Activated T-cell treated with anti-CD3 and anti-CD28 coated beads for 24 hours (primary cell): ENCODE measurements around the gene ZNF831.

Source experiments
- DNase-seq: peaks from one replicate; pipeline ENCODE4 v3.0.0-alpha.2; 2020; ENCODE audit warnings: low read depth

ZNF831 gene

DNA sequence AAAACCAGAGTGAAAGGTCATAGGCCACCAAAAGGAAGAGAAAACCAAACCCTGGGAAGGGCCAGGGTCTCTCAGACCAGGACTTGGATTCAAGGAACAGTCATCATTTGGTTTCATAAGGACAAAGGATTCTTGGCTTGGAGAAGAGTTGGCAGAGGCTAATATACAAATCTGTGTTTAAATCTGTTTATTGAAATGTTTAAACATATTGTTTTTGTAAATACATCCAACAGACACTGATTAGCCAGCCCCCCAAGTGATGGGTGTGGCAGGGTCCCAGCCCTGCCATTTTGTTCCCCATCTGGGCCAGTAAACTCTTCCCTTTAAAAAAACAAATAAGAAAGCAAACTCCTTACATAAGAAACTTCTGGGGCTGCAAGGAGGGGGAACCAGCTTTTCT, 6.1 kb upstream of the ZNF831 start:
- DNase-seq = no peak

DNA sequence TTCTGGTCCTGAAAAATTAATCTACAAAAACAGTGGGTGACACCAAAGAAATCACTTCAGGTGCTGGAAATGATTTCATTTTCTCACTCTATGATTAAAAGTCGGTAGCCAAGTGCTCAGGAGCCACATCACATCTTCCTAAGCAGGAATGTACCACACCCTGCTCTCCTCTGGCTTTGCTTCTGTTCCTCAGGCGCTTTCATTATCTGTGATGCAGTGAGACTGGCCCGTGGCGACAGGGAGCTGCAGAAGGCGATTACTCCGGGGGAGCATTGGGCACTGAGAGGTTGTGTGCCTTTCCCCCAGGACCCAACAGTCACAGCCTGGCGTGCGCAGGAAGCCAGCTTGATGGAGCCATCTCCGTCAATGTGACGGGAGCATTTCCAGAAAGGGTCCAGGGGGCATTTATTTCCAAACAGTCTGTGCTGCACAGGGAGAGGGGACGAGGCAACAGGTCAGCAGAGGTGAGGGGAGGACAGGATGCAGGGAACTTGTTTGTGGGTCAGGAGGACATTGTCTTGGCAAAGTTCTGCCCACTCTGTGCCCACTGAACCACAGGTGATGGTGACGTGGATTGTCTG, 5.6 kb upstream of the ZNF831 start:
- DNase-seq = no peak

DNA sequence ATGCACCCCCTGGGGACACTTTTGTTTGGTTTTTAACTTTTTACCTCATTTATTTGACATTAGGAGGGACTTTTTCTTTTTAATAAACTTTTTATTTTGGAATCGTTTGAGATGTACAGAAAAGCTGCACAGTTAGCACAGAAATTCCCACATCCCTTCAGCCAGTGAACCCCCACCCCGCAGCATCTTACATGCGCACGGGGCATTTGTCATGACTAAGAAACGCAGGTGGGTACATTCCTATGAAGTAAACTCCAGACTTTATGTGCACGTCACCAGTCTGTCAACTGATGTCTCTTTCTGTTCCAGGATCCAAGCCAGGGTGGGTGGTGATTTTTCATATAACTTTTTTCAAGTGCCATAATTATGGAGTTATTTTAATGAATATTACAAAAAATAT, 4.9 kb upstream of the ZNF831 start:
- no peak for DNase-seq

DNA sequence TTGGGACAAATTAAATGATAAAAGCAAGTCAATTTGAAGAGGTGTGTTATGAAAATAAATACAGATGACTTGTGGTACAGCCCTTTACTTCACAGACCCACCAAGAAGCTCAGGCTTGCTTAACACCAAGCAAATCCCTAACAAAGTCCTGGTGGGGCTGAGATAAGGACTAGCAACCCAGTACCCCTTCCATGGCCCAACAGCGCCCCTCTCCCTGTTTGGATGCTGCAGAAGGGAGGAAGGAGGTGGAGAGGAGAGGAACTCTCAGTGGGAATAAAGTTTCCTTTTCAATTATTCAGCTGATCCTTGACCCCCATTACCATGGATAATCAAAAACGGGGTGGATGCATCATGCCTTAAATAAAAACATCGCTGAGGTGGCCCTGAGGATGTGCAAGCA, 4.5 kb upstream of the ZNF831 start:
- DNase-seq = no peak

DNA sequence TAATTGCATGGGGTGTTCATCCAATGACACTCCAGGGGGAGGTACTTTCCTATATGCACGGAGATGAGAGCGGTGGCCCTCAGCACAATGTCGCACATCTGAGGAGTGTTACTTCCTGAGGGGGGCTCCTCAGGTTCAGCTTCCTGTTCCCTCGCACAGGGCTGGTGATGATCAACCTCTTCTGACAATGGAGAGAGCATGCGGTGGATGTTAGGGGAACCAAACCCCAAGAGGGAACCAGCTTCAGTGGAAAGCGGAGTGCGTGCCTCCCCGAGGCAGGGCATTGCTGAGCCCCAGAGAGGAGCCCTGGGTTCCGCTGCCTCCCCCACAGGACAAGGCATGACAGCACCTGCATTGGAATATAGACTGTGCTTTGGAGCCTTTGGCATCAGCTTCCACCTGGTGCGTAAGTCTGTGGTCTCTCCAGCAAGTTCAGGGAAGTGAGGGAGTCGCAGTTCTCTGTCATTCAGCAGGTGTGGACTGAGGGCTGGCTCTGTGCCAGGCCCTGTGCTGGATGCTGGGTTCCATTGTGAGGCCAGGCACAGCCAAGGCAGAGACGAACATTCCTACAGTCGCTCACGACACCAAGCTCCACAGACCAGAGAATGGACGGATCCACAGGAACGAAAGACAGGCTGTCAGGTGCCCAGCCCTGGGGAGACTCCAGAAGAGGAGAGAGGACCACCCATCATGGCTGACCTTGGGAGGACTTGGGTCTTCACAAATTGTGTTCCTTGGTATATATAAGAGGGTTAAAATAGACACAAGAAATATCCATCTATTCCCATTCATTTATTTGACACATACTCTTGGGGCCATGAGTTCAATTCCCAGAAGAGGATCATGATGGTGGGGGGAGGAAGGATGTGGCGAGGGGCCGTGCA, 3.9 kb upstream of the ZNF831 start:
- peak; percentile 59 for DNase-seq

DNA sequence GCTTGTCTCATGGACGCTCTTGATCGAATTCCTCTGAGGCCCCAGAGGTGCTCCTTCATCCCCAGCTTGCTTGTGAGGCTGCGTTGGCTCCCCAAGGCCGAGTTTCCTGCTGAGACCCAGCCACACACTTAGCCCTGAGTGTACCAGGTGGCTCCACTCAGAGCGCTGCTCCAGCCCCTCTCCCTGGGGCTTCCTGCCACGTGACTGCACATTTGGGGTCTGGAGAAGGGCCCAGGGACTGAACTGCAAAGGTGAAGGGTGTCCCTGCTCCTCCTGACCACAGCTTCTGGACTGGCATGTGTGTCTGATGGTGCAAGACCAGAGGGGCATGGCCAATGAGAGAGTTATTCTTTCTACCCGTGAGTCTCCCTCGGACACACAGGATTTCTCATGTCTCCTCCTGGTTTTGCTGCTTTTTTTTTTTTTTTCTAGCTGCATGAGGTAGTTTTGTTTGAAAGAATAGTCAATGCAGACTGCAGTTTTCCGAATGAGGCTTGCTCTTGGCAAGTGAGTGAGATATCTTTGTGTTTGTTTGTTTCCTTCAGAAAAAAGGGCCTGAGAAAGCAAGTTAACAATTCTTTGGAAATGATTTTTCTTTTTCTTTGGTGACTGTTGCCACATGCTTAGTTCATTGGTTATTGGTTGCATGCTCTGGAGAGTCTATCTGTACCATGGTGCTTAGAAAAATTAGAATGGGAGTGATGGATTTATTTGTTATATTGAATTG, 3.1 kb upstream of the ZNF831 start:
- DNase-seq = no peak

DNA sequence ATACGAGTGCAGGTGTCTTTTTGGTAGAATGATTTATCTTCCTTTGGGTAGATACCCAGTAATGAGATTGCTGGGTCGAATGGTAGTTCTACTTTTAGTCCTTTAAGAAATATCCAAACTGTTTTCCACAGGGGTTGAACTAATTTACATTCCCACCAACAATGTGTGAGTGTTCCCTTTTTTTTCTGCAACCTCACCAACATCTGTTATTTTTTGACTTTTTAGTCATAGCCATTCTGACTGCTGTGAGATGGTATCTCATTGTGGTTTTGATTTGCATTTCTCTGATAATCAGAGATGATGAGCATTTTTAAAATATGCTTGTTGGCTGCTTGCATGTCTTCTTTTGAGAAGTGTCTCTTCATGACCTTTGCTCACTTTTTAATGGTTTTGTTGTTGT, 1.9 kb upstream of the ZNF831 start:
- no peak for DNase-seq

DNA sequence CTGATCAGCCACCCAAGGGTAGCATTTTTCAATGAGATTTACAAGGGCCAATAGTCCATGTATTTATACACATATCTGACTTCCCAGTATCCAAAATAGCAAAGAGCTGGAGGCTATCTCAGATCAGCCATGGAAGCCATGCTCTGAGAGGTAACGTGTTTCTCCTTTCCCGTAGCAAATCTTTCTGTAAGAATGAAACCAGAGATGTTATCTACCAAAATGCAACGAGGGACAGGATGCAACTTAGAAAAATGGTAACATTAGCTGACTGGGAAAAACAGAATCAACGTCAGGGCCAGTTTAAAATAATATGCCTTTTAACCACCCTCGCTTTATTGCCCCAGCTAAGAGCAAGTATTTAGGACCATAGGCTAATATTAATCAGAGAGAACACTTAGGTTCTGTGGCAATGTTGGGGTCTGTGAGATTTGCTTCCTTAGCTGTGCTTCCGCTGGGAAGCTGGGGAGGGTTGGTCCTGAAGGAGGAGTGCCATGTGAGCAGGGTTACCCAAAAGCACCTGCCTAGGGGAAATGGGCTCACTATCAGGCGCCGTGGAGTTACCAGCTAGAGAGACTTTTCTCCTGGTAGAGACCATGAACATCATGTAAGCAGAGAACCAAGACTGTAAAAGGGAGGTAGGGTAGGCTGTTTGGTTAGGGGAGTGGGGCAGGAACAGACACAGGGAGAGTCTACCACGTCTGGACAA, 1.2 kb downstream of the ZNF831 start:
- DNase-seq = no peak

DNA sequence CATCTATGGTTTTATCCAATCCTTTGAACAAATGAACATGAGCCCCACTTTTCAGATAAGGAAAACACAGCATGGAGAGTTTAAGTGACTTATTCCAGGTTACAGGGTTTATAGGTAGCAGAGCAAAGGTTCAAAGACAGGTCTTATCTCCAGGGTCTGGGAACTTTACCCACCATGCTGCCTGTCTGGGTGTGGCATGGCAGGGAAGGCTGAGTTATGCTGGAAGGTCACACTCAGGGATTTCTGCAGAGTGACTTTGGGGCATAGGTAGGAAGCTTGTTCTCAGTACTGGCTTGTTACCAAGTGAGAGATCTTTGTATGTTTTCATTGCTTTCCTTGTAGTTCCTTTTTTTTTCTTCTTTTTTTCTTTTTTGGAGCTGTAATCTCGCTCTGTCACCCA, 1.8 kb downstream of the ZNF831 start:
- no peak for DNase-seq

DNA sequence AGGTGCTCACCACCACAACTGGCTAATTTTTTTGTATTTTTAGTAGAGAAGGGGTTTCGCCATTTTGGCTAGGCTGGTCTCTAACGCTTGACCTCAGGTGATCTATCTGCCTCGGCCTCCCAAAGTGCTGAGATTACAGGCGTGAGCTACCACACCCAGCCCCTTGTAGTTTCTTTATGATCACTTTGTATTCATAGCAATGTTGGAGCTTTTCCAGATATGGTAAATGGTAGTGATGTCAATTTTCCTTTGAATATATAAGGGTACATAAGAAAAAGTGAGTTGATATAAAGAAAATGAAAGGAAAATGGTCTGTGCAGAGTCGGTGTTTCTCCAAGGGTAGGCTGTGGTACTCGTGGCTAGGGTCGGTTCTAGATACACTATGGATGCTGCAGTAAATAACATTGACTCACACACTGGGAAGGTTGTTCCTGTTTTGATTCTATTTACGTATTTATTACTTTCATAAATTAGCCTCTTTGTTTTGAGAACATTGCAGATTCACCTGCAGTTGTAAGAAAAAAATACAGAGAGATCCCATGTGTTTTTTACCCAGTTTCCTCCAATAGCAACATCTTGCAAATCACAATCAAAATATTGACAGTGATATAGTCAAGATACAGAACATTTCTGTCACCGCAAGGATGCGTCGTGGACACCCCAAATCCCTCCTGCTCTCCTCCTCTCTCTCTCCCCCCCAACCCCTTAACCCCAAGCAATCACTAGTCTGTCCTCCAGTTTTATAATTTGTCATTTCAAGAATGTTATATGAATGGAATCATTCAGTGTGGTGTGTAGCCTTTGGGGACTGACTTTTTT, 2.5 kb downstream of the ZNF831 start:
- no peak for DNase-seq

DNA sequence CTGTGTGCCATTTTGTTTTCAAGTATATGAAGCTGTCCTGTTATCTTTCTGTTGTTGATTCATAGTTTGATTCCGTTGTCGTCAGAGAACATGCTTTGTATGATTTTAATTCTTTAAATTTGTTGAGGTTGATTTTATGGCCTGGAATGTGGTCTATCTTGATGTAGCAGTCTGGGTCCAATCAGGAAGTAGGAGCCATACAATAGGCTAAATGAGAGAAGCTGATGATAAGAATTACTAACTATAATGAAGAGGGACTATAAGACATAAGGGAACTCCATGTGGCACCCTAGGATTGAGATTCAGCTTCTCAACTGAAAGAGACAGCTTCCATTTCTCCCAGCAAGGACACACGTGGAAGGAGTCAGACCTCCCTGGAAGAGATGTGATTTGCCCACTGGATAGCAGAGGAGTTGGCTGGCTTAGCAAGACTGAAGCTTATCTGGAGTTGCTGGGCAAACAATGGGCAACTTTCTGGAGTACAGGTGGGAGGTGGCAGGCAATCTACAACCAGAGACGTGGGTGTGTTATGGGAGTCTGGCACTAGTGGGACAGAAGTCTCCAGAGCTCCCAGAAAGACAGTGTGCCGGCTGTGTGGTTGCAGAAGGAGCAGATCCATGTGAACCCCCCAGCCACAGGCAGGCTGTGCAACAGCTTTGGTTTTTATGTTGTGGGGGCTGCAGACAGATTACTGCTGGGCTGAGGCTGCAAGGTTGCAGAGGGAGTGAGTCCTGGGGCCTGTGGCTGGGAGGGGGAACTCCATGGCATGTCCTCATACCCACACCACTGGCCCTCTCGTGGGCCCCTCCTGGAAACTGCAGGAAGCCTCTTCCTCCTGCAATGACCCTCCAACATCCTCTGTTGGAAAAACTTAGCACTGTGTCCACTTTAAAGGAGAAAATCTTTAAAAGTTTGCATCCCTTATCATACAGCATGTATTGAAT, 7.1 kb downstream of the ZNF831 start:
- no peak for DNase-seq

DNA sequence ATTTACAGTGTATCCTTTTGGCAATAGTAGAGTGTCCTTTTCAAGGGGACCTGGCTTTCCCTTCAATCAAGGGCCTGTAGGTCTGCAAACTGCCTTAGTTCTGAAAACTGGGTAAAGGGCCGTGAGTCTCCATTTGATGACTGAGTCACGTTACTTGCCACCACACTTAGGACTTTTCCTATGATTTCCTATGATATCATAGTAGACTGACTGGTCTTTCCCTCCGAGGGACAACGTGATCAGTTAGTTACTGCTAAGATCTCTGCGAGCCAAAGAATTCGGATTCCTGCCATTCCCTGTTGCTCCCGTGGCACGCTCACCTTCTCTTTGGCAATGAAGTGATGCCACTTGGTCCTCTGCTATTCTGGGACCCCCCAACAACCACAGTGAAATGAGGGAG, 8.4 kb downstream of the ZNF831 start:
- no peak for DNase-seq

DNA sequence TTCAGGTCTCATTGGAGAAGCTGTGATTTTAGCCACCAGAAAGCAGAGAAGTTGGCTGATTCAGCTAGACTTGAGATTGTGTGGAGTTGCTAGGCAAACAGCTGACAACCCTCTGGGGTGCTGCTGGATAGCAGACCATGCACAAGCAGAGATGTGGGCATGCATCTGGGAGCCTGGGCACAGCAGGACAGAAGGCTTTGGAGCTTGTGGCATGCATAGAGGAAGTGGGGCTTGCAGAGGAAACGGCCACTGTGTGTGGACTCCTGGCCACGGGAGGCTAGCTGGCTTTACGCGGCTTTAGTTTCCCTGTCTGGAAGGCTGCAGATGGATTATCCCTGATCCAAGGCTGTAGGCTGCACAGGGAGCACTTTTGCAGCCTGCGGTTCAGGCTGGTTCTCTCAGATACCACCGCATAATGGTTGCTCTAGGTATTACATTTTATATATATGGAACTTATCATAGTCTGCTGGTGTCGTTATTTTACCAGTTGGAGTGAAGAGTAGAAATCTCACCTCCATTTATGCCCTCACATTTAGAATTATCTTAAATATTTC, 10.4 kb downstream of the ZNF831 start:
- DNase-seq = no peak

DNA sequence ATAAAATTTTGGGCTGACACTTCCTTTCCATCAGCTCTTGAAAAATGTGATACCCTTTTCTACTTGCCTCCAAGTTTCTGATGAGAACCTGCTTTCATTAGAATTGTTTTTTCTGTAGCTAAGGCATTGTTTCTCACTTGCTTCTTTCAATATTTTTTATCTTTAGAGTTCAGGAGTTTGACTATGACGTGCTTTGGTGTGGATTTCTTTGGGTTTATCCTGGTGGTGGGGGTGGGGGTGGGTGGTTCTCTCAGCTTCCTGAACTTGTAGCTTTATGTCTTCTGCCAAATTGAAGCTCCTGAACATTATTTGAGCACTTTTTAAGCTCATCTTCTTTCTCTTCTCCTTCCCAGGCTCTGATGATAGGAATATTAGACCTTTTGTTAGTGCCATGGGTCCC, 11.4 kb downstream of the ZNF831 start:
- DNase-seq = no peak

DNA sequence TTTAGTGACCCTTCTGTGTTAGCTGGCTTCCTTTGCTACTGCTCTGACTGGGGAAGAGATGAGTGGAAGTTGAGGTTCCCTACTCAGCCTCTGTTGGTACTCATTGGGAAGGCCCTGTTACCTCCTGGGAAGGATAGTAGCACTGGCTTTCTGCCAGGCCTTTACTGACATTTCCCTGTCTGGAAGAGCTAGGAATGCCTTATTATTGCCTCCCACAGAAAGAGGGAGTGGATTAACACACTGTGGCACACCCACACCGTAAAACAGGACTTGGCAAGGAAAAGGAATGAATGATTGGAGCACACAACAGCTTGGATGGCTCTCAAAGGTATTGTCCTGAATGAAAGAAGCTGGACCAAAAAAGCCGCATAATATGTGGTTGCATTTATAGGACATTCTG, 12.2 kb downstream of the ZNF831 start:
- no peak for DNase-seq

DNA sequence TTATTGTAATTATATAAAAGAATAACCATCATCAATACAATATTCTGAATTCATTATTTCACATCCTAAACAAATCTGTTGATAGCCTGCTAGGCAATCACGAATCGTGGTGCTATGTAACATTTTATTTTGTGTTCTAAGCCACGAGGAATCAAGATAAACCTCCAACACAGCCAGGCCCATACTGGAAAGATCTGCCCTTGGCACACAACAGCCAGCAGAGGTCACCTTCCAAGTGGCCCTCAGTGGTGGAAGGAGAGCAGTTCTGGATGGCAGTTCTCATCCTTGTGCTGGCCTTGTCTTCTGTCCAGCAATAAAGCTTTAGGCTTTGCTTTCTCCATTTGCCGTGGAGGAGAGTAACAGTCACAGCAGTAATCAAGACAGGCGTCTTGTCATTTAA, 13.2 kb downstream of the ZNF831 start:
- no peak for DNase-seq

DNA sequence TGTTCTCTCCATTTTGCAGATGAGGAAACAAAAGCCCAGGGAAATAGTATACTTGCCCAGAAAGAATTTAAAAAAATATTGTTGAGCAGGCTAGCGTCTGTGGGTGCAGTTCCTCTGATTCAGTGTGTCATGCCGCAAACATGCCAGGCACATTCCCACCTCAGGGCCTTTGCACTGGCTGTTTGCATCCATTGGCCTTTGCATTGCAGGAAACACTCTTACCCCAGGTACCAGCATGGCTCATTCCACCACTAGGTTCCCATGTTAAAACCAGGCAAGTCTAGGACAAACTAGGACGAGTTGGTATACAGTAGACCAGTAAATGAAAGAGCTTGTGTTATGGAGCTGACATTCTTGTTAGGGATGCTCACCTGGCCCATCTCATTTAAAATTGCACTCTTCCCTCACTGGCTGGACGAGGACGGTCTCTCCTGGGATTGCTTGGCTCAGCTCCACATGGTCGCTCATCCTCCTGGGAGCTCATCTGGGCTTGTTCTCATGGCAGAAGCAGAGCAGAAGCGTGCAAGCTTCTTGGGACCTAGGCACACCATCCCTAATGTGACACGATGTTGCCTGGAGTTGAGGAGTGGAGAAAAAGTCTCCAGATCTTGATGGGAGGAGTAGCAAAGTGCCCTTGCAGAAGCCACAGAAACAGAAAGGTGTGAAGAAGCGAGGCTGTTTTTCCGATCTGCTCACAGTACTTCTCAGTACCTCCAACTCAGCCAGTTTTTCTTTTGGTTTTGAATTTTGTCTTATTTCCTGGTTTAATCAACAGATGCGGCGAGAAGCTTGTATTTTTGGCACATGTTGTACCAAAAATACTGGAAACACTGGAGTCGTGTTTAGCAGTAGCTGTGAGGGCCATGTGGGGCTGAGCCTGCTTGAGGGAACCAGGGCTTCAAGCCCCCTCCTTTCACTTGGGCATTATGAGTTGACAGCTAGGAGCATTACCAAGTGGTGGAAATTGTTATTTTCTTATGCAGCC, 13.9 kb downstream of the ZNF831 start:
- DNase-seq = no peak

DNA sequence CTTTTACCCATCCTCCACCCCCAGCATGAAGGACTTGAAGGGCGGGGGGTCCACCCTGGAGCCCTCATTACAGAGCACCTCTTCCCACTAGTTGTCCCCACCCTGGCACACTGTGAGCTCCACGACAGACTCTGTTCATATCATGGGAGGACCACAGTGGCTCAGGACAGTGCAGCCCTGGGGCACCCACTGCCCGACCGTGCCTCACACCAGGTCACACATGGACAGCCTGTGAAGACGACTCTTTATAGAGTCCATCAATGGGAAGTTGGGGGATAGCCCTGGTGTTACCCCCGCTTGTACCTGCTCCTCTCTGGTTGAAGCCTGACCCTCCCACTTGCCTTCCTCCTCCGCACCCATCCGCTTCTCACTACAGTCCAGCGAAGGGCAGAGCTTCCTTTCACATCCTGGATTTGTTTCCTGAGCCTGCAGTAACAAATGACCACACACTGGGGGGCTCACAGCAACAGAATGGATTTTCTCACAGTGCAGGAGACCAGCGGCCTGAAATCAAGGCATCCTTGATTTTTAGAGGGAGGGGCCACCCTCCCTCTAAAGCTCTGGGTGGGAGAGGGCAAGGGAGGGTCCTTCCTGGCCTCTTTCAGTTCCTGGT, 15.5 kb downstream of the ZNF831 start:
- DNase-seq = no peak

DNA sequence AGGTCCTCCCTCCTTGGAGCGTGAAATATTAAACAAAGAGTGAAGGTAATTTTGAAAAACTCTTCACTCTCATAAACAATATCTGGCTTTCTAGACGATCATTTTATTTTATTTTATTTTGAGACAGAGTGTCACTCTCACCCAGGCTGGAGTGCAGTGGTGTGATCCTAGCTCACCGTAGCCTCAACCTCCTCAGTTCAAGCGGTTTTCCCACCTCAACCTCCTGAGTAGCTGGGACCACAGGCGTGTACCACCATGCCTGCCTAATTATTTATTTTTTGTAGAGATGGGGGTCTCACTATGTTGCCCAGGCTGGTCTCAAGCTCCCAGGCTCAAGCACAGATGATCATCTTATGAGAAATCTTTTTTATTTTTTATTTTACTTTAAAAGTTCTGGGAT, 16.4 kb downstream of the ZNF831 start:
- no peak for DNase-seq
